Measurements from ENCODE around the gene LPP.

LPP gene

DNA sequence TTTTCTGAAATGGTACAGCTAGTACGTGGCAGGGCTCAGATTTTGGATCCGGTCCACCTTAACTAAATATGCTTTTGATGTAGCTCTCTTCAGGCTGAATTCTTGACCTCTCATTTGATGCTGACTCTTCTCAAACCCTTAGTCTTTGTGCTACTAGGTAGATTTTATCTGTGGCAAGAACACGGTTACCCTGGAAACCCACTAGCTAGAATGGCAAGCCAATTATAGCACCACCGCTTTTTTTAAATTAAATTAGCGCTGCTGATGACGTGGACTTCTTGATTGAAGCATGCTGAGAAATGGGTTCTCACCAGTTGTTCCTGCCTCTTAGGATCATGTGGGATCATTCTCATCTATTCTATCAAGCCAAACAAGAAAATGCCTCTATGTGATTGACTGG, 421.5 kb downstream of the LPP start:
- Histone ChIP-seq H3K4me1 (ENCODE audit: insufficient read depth, low read length) (peaks cover 4% of the 10 kb centered on the region; the same call in 1 of the 2 replicates), H3K9ac (ENCODE audit: low read depth, low read length) (no peak overlapping the region), H3K9me3 (ENCODE audit: control insufficient read depth, insufficient read depth, low read length) (no peaks in the 10 kb centered on the region), H3K36me3 (ENCODE audit: insufficient read depth, low read length) (no peaks in the 10 kb centered on the region)

DNA sequence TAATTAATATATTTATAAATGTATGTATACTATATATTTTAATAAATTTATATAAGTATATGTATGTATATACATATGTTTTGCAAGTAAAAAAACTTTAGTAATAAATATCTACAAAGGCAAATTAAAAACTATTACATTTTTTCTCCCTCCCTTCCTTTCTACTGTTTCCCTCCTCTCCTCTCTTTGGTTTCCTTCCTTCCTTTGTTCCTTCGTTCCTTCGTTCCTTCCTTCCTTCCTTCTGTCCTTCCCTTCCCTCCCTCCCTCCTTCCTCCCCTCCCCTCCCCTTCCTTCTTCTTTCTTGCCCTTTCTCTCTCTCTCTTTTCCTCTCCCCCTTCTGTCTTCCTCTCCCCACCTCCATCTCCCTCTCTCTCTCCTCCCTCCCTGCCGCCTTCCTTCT, 423.6 kb downstream of the LPP start:
- Histone ChIP-seq H3K4me1 (ENCODE audit: insufficient read depth, low read length) (peaks cover 4% of the 10 kb centered on the region; the same call in 1 of the 2 replicates), H3K9ac (ENCODE audit: low read depth, low read length) (no peak overlapping the region), H3K36me3 (ENCODE audit: insufficient read depth, low read length) (no peaks in the 10 kb centered on the region), H3K9me3 (ENCODE audit: control insufficient read depth, insufficient read depth, low read length) (no peaks in the 10 kb centered on the region)

DNA sequence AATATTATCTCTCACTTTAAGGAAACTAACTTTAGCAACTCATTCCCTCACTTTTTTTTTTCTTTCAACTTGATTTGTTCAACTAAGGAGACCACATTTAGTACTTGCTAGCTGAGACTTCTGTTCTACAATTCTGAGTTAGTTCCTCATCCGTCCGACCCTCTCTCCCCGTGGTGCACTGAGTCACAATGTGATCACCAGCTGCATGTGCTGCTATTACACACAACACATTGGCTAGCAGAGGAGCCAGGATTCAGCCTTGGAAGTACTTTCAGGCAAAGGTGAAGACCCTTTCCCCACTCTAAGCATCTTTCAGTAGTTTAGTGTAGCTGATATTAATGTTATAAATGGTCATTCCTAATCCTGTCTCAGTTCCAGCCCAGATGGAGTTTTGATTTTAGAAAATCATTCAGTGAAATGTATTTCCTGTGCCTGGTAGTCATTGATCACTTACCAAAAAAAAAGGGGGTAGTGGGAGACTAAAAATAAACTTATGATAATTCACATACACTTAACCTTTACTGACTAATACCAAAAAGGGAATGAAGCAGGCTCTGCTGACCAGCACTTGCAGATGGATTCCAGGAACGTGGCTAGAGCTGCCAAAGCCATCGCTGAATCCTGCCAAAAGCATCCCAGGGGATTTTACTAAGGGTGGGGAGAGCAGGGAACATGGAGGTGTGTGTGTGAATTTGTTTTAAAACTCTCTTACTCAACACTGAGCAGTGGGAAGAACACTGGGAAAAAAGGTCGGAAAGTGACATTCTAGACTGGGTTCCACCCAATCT, 424.8 kb downstream of the LPP start:
- Histone ChIP-seq H3K9me3 (ENCODE audit: control insufficient read depth, insufficient read depth, low read length) (no peaks in the 10 kb centered on the region), H3K36me3 (ENCODE audit: insufficient read depth, low read length) (no peaks in the 10 kb centered on the region), H3K4me1 (ENCODE audit: insufficient read depth, low read length) (peaks cover 4% of the 10 kb centered on the region), H3K9ac (ENCODE audit: low read depth, low read length) (no peak overlapping the region)

DNA sequence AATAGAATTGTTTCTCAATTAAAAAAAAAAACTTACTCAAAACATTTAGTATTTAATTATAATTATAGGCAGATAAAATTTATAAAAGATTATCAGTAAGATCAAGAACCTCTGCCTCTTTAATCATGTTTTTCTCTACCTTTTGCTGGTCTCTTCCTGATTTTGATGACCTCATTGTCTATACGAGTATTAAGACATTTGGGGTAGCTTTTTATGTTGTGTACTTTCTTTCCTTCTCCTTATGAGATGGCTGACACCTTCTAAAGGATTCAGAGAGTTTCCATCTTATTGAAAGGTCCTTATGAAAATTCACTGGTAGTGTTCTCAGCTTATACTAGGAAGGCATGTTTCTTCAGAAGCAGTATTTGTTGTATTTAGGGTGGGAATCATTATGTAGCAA, 426.3 kb downstream of the LPP start:
- Histone ChIP-seq H3K9ac (ENCODE audit: low read depth, low read length) (no peak overlapping the region), H3K9me3 (ENCODE audit: control insufficient read depth, insufficient read depth, low read length) (no peaks in the 10 kb centered on the region), H3K4me1 (ENCODE audit: insufficient read depth, low read length) (peaks cover 4% of the 10 kb centered on the region; the same call in 1 of the 2 replicates), H3K36me3 (ENCODE audit: insufficient read depth, low read length) (no peaks in the 10 kb centered on the region)

- no peak overlapping the region for H3K9ac ChIP-seq (ENCODE audit: low read depth, low read length)
- H3K4me1 ChIP-seq (ENCODE audit: insufficient read depth, low read length), result peaks cover 5% of the 10 kb centered on the region; the same call in 1 of the 2 replicates
Observed at GRCh38 chr3:188580659-188581058, 426.7 kb downstream of the LPP start.

DNA sequence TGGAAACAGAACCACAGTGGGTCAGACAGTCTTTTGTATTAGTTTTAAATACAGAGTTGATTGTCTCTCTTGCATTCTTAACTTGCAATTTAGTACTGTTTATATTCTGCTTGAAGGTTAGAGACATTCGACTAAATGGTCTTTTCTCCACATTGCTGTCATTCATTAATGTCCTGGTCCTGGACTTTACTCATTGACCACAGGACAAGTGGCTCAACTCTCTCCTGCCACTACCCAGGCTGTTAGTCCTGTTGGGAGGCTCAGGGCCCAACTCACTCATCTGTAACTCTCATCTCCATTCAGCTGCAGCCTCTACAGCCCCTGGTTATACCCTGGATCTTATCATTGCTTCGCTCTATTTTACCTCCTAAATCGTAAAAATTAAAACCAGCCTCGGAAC, 427.4 kb downstream of the LPP start:
- H3K36me3 ChIP-seq (ENCODE audit: insufficient read depth, low read length), result no peaks in the 10 kb centered on the region
- H3K9ac ChIP-seq (ENCODE audit: low read depth, low read length), result no peak overlapping the region
- H3K4me1 ChIP-seq (ENCODE audit: insufficient read depth, low read length), result peaks cover 5% of the 10 kb centered on the region; the same call in 1 of the 2 replicates
- H3K9me3 ChIP-seq (ENCODE audit: control insufficient read depth, insufficient read depth, low read length), result no peaks in the 10 kb centered on the region

More at GRCh38 chr3:188580659-188581058, 426.7 kb downstream of the LPP start:
- no peaks in the 10 kb centered on the region for H3K9me3 ChIP-seq (ENCODE audit: control insufficient read depth, insufficient read depth, low read length)
- H3K36me3 ChIP-seq (ENCODE audit: insufficient read depth, low read length), result no peaks in the 10 kb centered on the region

DNA sequence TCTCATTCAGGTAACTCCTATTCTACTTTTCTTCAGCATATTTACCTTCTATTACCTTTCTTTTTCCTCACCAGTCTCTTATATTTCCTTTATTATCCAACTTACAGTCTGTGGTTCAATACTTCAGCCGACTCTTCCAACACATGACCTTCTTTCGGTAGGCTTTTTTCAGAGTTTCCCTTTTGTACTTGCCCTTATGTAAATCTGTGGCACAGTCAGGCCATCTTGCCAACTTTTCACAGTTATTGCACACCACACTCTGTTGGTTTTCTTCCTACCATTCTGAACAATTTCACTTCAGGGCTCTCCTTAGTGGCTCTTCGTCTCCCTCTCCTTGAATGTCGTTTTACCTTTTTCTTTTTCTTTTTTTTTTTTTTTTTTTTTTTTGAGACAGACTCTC, 427.8 kb downstream of the LPP start:
- H3K9me3 ChIP-seq (ENCODE audit: control insufficient read depth, insufficient read depth, low read length), result no peaks in the 10 kb centered on the region
- peaks cover 5% of the 10 kb centered on the region; the same call in 1 of the 2 replicates for H3K4me1 ChIP-seq (ENCODE audit: insufficient read depth, low read length)
- H3K9ac ChIP-seq (ENCODE audit: low read depth, low read length), result no peak overlapping the region
- no peaks in the 10 kb centered on the region for H3K36me3 ChIP-seq (ENCODE audit: insufficient read depth, low read length)

DNA sequence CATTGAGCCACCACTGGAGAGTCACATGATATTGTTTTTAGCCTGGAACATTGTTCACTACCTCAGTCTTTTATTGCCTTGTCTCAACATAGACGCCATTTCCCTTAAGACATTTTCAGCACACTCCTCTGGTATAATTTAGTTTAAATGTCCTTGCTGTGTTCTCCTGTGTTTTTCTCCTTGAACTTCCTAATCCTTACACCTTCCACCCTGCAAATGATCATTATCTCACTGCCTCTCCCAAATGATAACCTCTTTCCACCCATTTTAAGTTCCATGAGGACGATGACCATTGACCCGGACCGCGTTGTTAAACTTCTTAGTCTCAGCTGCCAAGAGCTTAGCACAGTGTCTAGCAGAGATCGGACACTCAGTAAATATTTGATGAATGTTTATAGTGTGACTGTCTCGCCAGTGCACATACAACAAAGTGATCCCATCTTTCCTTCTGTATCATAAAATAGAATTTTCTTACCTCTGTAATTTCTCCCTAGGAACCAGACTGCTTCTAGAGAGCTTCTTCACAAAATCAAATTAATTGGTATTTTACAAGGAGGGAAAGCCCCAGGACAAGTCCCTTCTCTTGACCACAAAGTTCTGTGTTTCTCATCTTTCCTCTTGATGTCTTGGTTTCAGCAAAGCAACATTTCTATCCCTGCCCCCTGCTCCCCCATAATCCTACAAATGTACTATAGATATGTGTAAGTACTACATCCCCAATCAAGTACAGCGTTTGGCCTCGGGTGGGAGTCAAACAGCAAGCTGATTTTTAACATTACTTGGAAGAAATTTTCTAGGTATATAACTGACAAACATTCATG, 429.6 kb downstream of the LPP start:
- Histone ChIP-seq H3K4me1 (ENCODE audit: insufficient read depth, low read length) (peaks cover 5% of the 10 kb centered on the region; the same call in 1 of the 2 replicates), H3K9ac (ENCODE audit: low read depth, low read length) (no peak overlapping the region), H3K9me3 (ENCODE audit: control insufficient read depth, insufficient read depth, low read length) (no peaks in the 10 kb centered on the region), H3K36me3 (ENCODE audit: insufficient read depth, low read length) (no peaks in the 10 kb centered on the region)

DNA sequence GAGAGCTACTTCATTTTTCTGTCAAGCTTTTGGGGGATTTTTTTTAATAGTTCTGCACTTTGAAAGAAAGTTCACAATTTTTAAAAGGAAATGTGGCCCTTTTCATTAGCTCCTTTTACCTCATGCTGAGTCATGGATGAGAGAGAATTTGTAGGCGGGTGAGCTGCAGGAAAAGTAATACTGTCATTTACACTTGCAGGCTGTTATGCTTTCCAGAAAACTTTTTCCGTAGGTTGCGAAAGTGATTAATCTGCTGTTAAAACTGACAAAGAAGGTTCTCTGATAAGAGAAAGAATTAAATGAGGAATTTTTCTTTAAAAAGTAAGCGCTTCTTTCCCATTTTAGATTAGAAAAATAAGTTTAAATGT, 430.2 kb downstream of the LPP start:
- peaks cover 5% of the 10 kb centered on the region; the same call in 1 of the 2 replicates for H3K4me1 ChIP-seq (ENCODE audit: insufficient read depth, low read length)
- no peak overlapping the region for H3K9ac ChIP-seq (ENCODE audit: low read depth, low read length)
- no peaks in the 10 kb centered on the region for H3K9me3 ChIP-seq (ENCODE audit: control insufficient read depth, insufficient read depth, low read length)
- H3K36me3 ChIP-seq (ENCODE audit: insufficient read depth, low read length), result no peaks in the 10 kb centered on the region

GRCh38 chr3:188584958-188585689, 431.2 kb downstream of the LPP start:
- Histone ChIP-seq H3K9ac (ENCODE audit: low read depth, low read length) (no peak overlapping the region), H3K9me3 (ENCODE audit: control insufficient read depth, insufficient read depth, low read length) (no peaks in the 10 kb centered on the region), H3K4me1 (ENCODE audit: insufficient read depth, low read length) (peaks cover 5% of the 10 kb centered on the region; the same call in 1 of the 2 replicates), H3K36me3 (ENCODE audit: insufficient read depth, low read length) (no peaks in the 10 kb centered on the region)

- Histone ChIP-seq H3K4me1 (ENCODE audit: insufficient read depth, low read length) (0 out of 2 replicates have a peak, but pooled peaks cover 5% of the 10 kb centered on the region), H3K9ac (ENCODE audit: low read depth, low read length) (no peak overlapping the region)
Observed at GRCh38 chr3:188589071-188589470, 435.1 kb downstream of the LPP start.

GRCh38 chr3:188589771-188590170, 435.8 kb downstream of the LPP start:
- Histone ChIP-seq H3K4me1 (ENCODE audit: insufficient read depth, low read length) (0 out of 2 replicates have a peak, but pooled peaks cover 5% of the 10 kb centered on the region), H3K9me3 (ENCODE audit: control insufficient read depth, insufficient read depth, low read length) (no peaks in the 10 kb centered on the region), H3K9ac (ENCODE audit: low read depth, low read length) (no peak overlapping the region), H3K36me3 (ENCODE audit: insufficient read depth, low read length) (no peaks in the 10 kb centered on the region)

More at GRCh38 chr3:188589071-188589470, 435.1 kb downstream of the LPP start:
- Histone ChIP-seq H3K9me3 (ENCODE audit: control insufficient read depth, insufficient read depth, low read length) (no peaks in the 10 kb centered on the region), H3K36me3 (ENCODE audit: insufficient read depth, low read length) (no peaks in the 10 kb centered on the region)

DNA sequence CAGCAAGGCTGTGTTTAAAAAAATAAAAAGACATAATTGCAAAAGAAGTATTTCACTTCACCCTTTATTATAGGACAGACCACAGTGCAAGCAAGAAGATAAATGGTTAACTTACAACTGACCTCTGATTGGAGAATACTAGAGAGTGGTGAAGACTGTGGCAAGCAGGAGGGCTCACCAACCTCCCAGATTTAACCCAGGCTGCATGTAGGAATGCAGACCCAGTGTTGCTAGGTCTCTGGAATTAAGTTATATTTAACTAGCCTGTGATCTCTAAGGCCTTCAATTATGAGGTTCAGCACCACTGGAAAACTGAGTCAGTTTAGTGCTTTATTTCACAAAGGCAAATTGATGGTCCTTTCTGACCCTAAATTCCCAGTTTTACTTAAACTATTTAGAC, 436.6 kb downstream of the LPP start:
- H3K36me3 ChIP-seq (ENCODE audit: insufficient read depth, low read length), result no peaks in the 10 kb centered on the region
- no peaks in the 10 kb centered on the region for H3K9me3 ChIP-seq (ENCODE audit: control insufficient read depth, insufficient read depth, low read length)
- peaks cover 6% of the 10 kb centered on the region for H3K4me1 ChIP-seq (ENCODE audit: insufficient read depth, low read length)
- H3K9ac ChIP-seq (ENCODE audit: low read depth, low read length), result no peak overlapping the region

- Histone ChIP-seq H3K4me1 (ENCODE audit: insufficient read depth, low read length) (peaks cover 13% of the 10 kb centered on the region), H3K36me3 (ENCODE audit: insufficient read depth, low read length) (no peaks in the 10 kb centered on the region), H3K9me3 (ENCODE audit: control insufficient read depth, insufficient read depth, low read length) (no peaks in the 10 kb centered on the region), H3K9ac (ENCODE audit: low read depth, low read length) (no peak overlapping the region)
Observed at GRCh38 chr3:188594139-188594538, 440.2 kb downstream of the LPP start.
